Gastroesophageal sphincter (tissue), 3 donors: ENCODE measurements around the gene NAGPA.

Experiments
- POLR2A ChIP-seq, 2 donors: fragments of 450-650 bp; IDR thresholded peaks; one replicate each; pipeline ENCODE4 v1.6.1; 2017; ENCODE audit warnings: antibody characterized with exemption in 2 of 2, mild to moderate bottlenecking in 2 of 2, moderate library complexity in 1 of 2
- POLR2AphosphoS5 ChIP-seq: sonication (generic); formaldehyde crosslinking; IDR thresholded peaks from one replicate; pipeline ENCODE4 v1.6.1; 2017; ENCODE audit warnings: antibody characterized with exemption
- TF ChIP-seq, protein P1 (sequence below), 4 experiments: fragments of 200-600 bp in 2 of 4; fragments of 450-650 bp in 2 of 4; sonication (generic) in 1 of 4; IDR thresholded peaks; one replicate each; pipeline ENCODE4 v1.5.1; 2017 to 2019; ENCODE audit warnings: antibody characterized with exemption in 4 of 4, mild to moderate bottlenecking in 2 of 4, moderate library complexity in 2 of 4

DNA sequence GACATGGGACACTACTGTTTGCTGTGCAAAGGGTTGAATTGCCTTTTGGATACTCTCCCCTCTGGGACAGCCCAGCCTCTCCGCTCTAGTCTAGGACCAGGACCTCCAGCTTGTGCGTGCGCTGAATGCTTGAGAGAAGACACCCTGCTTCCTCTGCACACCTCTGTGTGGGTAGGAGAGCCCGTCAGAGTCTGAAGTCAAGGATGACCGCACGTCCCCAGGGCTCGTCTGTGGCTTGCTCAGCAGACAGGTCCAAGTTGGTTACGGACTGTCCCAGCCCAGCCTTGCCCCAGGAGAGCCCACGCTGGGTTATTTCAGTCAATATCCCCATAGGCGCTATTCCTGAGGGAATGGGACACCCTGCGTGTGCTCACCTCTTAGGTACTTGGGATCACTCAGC lies 28.3 kb upstream of the NAGPA start:
- TF ChIP-seq, protein P1, sequence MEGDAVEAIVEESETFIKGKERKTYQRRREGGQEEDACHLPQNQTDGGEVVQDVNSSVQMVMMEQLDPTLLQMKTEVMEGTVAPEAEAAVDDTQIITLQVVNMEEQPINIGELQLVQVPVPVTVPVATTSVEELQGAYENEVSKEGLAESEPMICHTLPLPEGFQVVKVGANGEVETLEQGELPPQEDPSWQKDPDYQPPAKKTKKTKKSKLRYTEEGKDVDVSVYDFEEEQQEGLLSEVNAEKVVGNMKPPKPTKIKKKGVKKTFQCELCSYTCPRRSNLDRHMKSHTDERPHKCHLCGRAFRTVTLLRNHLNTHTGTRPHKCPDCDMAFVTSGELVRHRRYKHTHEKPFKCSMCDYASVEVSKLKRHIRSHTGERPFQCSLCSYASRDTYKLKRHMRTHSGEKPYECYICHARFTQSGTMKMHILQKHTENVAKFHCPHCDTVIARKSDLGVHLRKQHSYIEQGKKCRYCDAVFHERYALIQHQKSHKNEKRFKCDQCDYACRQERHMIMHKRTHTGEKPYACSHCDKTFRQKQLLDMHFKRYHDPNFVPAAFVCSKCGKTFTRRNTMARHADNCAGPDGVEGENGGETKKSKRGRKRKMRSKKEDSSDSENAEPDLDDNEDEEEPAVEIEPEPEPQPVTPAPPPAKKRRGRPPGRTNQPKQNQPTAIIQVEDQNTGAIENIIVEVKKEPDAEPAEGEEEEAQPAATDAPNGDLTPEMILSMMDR (IDR thresholded peaks at IDR 0.05), result no peak
- TF ChIP-seq POLR2AphosphoS5, result no peak
- TF ChIP-seq POLR2A (IDR thresholded peaks at IDR 0.05), result no peak
